Gastrocnemius medialis (tissue), 4 donors: ENCODE measurements around the gene TLDC2.
"Not testable (repeated sequence)": the region's sequence is repeated elsewhere in the genome, so short reads cannot be mapped to it uniquely, and the experiment has no call there.

Experiments
- POLR2A ChIP-seq, 2 donors: fragments of 450-650 bp; IDR thresholded peaks; one replicate each; pipeline ENCODE4 v1.6.1; 2017; ENCODE audit warnings: antibody characterized with exemption in 2 of 2, mild to moderate bottlenecking in 2 of 2, moderate library complexity in 2 of 2
- TF ChIP-seq, protein P1 (sequence below), 5 experiments: fragments of 450-650 bp in 3 of 5; fragments of 200-600 bp in 2 of 5; sonication (generic) in 2 of 5; IDR thresholded peaks in 4 of 5; conservative IDR thresholded peaks in 1 of 5; 1 replicate in 4 of 5; 2 replicates in 1 of 5; pipeline ENCODE4 v1.5.1; 2016 to 2019; ENCODE audit warnings: antibody characterized with exemption in 5 of 5, mild to moderate bottlenecking in 3 of 5, moderate library complexity in 3 of 5

GRCh38 chr20:36875093-36875492 is 845 bp upstream of the TLDC2 start:
- TF ChIP-seq POLR2A (IDR thresholded peaks at IDR 0.05) = not testable (repeated sequence)
- TF ChIP-seq, protein P1, sequence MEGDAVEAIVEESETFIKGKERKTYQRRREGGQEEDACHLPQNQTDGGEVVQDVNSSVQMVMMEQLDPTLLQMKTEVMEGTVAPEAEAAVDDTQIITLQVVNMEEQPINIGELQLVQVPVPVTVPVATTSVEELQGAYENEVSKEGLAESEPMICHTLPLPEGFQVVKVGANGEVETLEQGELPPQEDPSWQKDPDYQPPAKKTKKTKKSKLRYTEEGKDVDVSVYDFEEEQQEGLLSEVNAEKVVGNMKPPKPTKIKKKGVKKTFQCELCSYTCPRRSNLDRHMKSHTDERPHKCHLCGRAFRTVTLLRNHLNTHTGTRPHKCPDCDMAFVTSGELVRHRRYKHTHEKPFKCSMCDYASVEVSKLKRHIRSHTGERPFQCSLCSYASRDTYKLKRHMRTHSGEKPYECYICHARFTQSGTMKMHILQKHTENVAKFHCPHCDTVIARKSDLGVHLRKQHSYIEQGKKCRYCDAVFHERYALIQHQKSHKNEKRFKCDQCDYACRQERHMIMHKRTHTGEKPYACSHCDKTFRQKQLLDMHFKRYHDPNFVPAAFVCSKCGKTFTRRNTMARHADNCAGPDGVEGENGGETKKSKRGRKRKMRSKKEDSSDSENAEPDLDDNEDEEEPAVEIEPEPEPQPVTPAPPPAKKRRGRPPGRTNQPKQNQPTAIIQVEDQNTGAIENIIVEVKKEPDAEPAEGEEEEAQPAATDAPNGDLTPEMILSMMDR (IDR thresholded peaks at IDR 0.05 in 4 of 5, conservative IDR thresholded peaks at IDR 0.05 in 1 of 5) = not testable (repeated sequence)
